OCI-M2 (cell line): ENCODE measurements around the gene ANK3.
"Not testable (repeated sequence)": the region's sequence is repeated elsewhere in the genome, so short reads cannot be mapped to it uniquely, and the experiment has no call there.

Experiments
- DNase-seq: peaks from one replicate; lab custom pipeline; 2025; ENCODE audit not compliant: unreplicated experiment; lab: John Stamatoyannopoulos, UW

The ANK3 gene

GRCh38 chr10:60043561-60044241, 346.0 kb downstream of the ANK3 start:
- DNase-seq = no peak

GRCh38 chr10:60042914-60043313, 346.8 kb downstream of the ANK3 start:
- DNase-seq = no peak

GRCh38 chr10:60042262-60042661, 347.4 kb downstream of the ANK3 start:
- DNase-seq = no peak

- no peak for DNase-seq
Observed at GRCh38 chr10:60041489-60042133, 348.1 kb downstream of the ANK3 start.

- no peak for DNase-seq
Observed at GRCh38 chr10:60040014-60040662, 349.5 kb downstream of the ANK3 start.

GRCh38 chr10:60035984-60036383, 353.7 kb downstream of the ANK3 start:
- DNase-seq = no peak

- not testable (repeated sequence) for DNase-seq
Observed at GRCh38 chr10:60035375-60035774, 354.3 kb downstream of the ANK3 start.

GRCh38 chr10:60032723-60033122, 357.0 kb downstream of the ANK3 start:
- DNase-seq = no peak

GRCh38 chr10:60031664-60032063, 358.0 kb downstream of the ANK3 start:
- DNase-seq = no peak

- DNase-seq = no peak
Observed at GRCh38 chr10:60031183-60031582, 358.5 kb downstream of the ANK3 start.

- DNase-seq = no peak
Observed at GRCh38 chr10:60029475-60029874, 360.2 kb downstream of the ANK3 start.

- no peak for DNase-seq
Observed at GRCh38 chr10:60028081-60028480, 361.6 kb downstream of the ANK3 start.

- DNase-seq = no peak
Observed at GRCh38 chr10:60025279-60025678, 364.4 kb downstream of the ANK3 start.

- DNase-seq = no peak
Observed at GRCh38 chr10:60024506-60024905, 365.2 kb downstream of the ANK3 start.

- no peak for DNase-seq
Observed at GRCh38 chr10:60023155-60023877, 366.4 kb downstream of the ANK3 start.

- DNase-seq = no peak
Observed at GRCh38 chr10:60021361-60021760, 368.3 kb downstream of the ANK3 start.

GRCh38 chr10:60016794-60017193, 372.9 kb downstream of the ANK3 start:
- no peak for DNase-seq

- no peak for DNase-seq
Observed at GRCh38 chr10:60009710-60010383, 379.8 kb downstream of the ANK3 start.

- no peak for DNase-seq
Observed at GRCh38 chr10:60009276-60009675, 380.4 kb downstream of the ANK3 start.

- DNase-seq = no peak
Observed at GRCh38 chr10:60008816-60009215, 380.9 kb downstream of the ANK3 start.

- no peak for DNase-seq
Observed at GRCh38 chr10:60006062-60006461, 383.6 kb downstream of the ANK3 start.
